Stimulated activated naive CD8-positive, alpha-beta T cell treated with anti-CD3 and anti-CD28 coated beads, Interleukin-15, Interleukin-2, amounts not matched to agents 100 ng/mL and 50 ng/mL, for 24 hours (primary cell): ENCODE measurements around the gene ABR.
"Not testable (repeated sequence)": the region's sequence is repeated elsewhere in the genome, so short reads cannot be mapped to it uniquely, and the experiment has no call there.

Experiments
- H3K27ac Mint-ChIP-seq: one replicate; pipeline ENCODE4 v1.8.0; 2021; ENCODE audit warnings: mild to moderate bottlenecking, mixed read lengths
- H3K27me3 Mint-ChIP-seq: one replicate; pipeline ENCODE4 v1.8.0; 2021; ENCODE audit warnings: mixed read lengths
- H3K36me3 Mint-ChIP-seq: one replicate; pipeline ENCODE4 v1.8.0; 2021; ENCODE audit warnings: low read depth, mixed read lengths
- H3K4me1 Mint-ChIP-seq: one replicate; pipeline ENCODE4 v1.8.0; 2021; ENCODE audit warnings: low read depth, mixed read lengths
- H3K4me3 Mint-ChIP-seq: one replicate; pipeline ENCODE4 v1.8.0; 2021; ENCODE audit warnings: mild to moderate bottlenecking, mixed read lengths
- H3K9me3 Mint-ChIP-seq: one replicate; pipeline ENCODE4 v1.8.0; 2021; ENCODE audit warnings: mixed read lengths

ABR gene

GRCh38 chr17:980406-981291, 199.1 kb downstream of the ABR start:
- H3K4me3 Mint-ChIP-seq = peak overlapping the region; percentile 70
- H3K4me1 Mint-ChIP-seq = peaks cover 17% of the 10 kb centered on the region
- peaks cover 27% of the 10 kb centered on the region for H3K27me3 Mint-ChIP-seq
- no peaks in the 10 kb centered on the region for H3K36me3 Mint-ChIP-seq
- peak overlapping the region; percentile 52 for H3K27ac Mint-ChIP-seq
- no peaks in the 10 kb centered on the region for H3K9me3 Mint-ChIP-seq

- no peaks in the 10 kb centered on the region for H3K9me3 Mint-ChIP-seq
- no peaks in the 10 kb centered on the region for H3K36me3 Mint-ChIP-seq
- H3K27ac Mint-ChIP-seq = peak within 1 kb of the TSS; percentile 52
- H3K4me1 Mint-ChIP-seq = peaks cover 17% of the 10 kb centered on the region
- peak within 1 kb of the TSS; percentile 70 for H3K4me3 Mint-ChIP-seq
- peaks cover 34% of the 10 kb centered on the region for H3K27me3 Mint-ChIP-seq
These were observed 200.0 kb downstream of the ABR start, which contains the start of gene NXN for GRCh38 chr17:979539-980405. Gene NXN (minus strand): TSS chr17:979776.

- peaks cover 17% of the 10 kb centered on the region for H3K4me1 Mint-ChIP-seq
- no peak overlapping the region for H3K4me3 Mint-ChIP-seq
- peaks cover 37% of the 10 kb centered on the region for H3K27me3 Mint-ChIP-seq
- no peak overlapping the region for H3K27ac Mint-ChIP-seq
- H3K36me3 Mint-ChIP-seq = no peaks in the 10 kb centered on the region
- no peaks in the 10 kb centered on the region for H3K9me3 Mint-ChIP-seq
These were observed 200.6 kb downstream of the ABR start for GRCh38 chr17:979212-979538.

DNA sequence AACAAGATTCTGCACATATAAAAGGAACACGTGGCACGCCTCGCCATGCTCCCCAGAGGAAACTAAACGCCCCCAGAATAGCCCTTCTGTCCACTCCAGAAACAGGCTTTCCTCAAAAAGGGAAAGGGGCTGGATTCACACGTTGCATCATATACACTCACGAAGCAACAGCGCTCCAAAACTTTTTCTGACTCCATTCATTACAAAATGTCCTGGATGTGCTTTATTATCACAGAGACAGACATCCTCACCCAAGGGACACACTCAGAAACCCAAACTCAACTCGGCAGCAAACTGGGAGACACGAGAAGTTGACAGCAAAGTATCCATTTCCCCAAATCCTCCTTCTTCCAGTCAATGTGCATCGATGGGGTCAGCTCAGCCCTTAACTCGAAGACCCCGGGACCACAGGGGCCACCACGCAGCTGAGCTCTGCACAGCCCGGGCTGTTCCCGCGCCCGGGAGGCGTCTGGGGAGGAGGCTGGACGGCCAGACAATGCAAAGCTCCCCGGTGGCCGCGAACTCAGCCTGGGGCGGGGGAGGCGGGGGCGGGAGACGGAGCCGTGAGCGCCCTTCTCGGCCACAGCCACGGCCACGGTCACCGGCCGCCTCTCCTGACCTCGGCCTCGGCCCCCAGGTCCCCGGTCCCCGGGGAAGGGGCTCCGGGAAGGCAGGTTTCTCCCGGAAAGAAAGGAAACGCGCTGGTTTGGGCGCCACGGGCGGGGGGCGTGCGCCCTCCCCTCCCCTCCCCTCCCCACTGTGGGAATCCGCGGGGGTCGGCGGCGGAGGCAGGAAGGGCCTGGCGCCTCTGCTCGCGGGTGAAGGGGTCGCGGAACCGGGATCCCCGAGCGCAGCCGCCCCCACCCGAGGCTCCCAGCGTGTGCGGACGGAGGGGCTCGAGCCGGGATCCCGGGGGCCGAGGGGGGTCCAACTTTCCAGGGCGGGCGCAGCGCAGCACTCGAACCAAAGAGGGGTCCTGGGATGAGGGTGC, 201.4 kb downstream of the ABR start:
- no peak overlapping the region for H3K27ac Mint-ChIP-seq
- no peaks in the 10 kb centered on the region for H3K9me3 Mint-ChIP-seq
- H3K36me3 Mint-ChIP-seq = no peaks in the 10 kb centered on the region
- H3K27me3 Mint-ChIP-seq = peaks cover 40% of the 10 kb centered on the region
- peak overlapping the region; percentile 61 for H3K4me3 Mint-ChIP-seq
- peaks cover 17% of the 10 kb centered on the region for H3K4me1 Mint-ChIP-seq

DNA sequence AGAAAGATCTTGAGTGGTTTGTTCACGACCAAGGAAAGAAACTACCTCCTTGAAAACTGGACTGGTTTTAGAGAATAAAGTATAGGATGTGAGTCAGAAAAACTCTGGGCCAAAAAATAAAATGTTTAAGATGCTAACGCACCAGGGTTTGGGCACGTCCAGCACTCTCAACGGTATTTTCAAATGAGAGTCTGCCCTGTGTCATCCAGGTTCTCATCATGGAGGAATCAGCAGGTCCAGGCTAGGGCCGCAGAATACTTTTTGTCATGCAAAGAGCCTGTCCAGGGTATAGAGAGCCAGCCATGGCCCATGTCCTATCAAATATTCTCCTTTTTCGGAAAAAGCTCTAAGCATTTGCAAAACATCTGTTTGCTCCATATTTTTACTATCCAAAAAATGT, 202.6 kb downstream of the ABR start:
- peaks cover 17% of the 10 kb centered on the region for H3K4me1 Mint-ChIP-seq
- peaks cover 44% of the 10 kb centered on the region for H3K27me3 Mint-ChIP-seq
- no peak overlapping the region for H3K4me3 Mint-ChIP-seq
- H3K27ac Mint-ChIP-seq = no peak overlapping the region
- no peaks in the 10 kb centered on the region for H3K36me3 Mint-ChIP-seq
- no peaks in the 10 kb centered on the region for H3K9me3 Mint-ChIP-seq

GRCh38 chr17:976312-976711, 203.5 kb downstream of the ABR start:
- Mint-ChIP-seq H3K4me3 (no peak overlapping the region), H3K27ac (no peak overlapping the region), H3K4me1 (peaks cover 17% of the 10 kb centered on the region), H3K9me3 (no peaks in the 10 kb centered on the region), H3K27me3 (peaks cover 44% of the 10 kb centered on the region), H3K36me3 (no peaks in the 10 kb centered on the region)

- H3K4me1 Mint-ChIP-seq = peaks cover 11% of the 10 kb centered on the region
- H3K36me3 Mint-ChIP-seq = no peaks in the 10 kb centered on the region
- no peak overlapping the region for H3K4me3 Mint-ChIP-seq
- H3K27ac Mint-ChIP-seq = no peak overlapping the region
- peaks cover 48% of the 10 kb centered on the region for H3K27me3 Mint-ChIP-seq
- no peaks in the 10 kb centered on the region for H3K9me3 Mint-ChIP-seq
These were observed 204.3 kb downstream of the ABR start for GRCh38 chr17:975371-975915.

- H3K4me3 Mint-ChIP-seq, H3K9me3 Mint-ChIP-seq, H3K27ac Mint-ChIP-seq, H3K36me3 Mint-ChIP-seq: not testable (repeated sequence)
- Mint-ChIP-seq H3K27me3 (peaks cover 54% of the 10 kb centered on the region), H3K4me1 (peaks cover 11% of the 10 kb centered on the region)
These were observed 205.0 kb downstream of the ABR start for GRCh38 chr17:974778-975177.

DNA sequence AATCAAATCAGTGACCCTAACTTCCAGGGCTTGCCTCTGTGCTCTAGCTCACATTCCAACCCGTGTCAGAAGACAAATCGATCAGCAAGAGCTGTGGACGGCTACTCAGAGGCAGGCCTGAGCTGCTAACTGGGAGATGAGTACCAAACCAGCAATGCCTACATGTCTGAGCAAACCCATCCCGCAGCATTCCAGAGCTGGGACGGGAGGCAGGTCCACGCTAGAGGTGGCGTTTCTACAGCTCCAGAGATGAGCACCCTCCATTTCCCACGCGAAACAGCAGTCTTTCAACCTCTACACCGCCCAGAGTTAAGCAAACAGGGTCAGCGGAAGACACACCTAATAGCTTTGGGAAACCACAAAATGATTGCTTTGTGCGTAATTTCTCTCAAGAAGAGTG, 206.7 kb downstream of the ABR start:
- Mint-ChIP-seq H3K4me1 (peaks cover 16% of the 10 kb centered on the region), H3K27ac (no peak overlapping the region), H3K36me3 (no peaks in the 10 kb centered on the region), H3K9me3 (no peaks in the 10 kb centered on the region), H3K27me3 (peaks cover 65% of the 10 kb centered on the region), H3K4me3 (no peak overlapping the region)

- Mint-ChIP-seq H3K27me3 (peaks cover 61% of the 10 kb centered on the region), H3K4me1 (peaks cover 12% of the 10 kb centered on the region)
- H3K9me3 Mint-ChIP-seq, H3K36me3 Mint-ChIP-seq, H3K4me3 Mint-ChIP-seq, H3K27ac Mint-ChIP-seq: not testable (repeated sequence)
These were observed 207.9 kb downstream of the ABR start for GRCh38 chr17:971861-972260.

DNA sequence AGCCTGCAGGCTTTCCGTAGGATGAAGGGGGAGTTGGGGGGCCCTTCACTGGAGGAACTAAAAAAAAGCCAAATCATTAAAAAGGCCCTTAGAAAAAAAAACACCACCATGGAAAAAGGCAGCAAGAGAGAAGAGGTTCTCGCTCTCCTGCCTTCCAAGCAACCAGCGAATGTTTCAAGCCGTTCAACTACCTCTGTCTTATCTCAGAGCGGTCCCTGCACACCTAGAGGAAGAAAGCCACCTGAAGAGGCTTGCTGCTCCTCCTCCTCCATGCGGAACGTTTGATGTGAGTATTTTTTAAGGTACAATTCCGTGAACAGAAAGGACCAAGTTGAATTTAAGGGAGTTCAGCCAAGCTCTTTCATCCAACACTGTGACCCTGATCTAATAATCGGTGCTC, 209.4 kb downstream of the ABR start:
- Mint-ChIP-seq H3K4me1 (peaks cover 12% of the 10 kb centered on the region), H3K27ac (no peak overlapping the region), H3K4me3 (no peak overlapping the region), H3K9me3 (no peaks in the 10 kb centered on the region), H3K27me3 (peaks cover 47% of the 10 kb centered on the region), H3K36me3 (no peaks in the 10 kb centered on the region)

GRCh38 chr17:969811-970355, 209.9 kb downstream of the ABR start:
- Mint-ChIP-seq H3K9me3 (no peaks in the 10 kb centered on the region), H3K27me3 (peaks cover 48% of the 10 kb centered on the region), H3K27ac (no peak overlapping the region), H3K4me1 (peaks cover 12% of the 10 kb centered on the region), H3K36me3 (no peaks in the 10 kb centered on the region), H3K4me3 (peak overlapping the region; percentile 12)

DNA sequence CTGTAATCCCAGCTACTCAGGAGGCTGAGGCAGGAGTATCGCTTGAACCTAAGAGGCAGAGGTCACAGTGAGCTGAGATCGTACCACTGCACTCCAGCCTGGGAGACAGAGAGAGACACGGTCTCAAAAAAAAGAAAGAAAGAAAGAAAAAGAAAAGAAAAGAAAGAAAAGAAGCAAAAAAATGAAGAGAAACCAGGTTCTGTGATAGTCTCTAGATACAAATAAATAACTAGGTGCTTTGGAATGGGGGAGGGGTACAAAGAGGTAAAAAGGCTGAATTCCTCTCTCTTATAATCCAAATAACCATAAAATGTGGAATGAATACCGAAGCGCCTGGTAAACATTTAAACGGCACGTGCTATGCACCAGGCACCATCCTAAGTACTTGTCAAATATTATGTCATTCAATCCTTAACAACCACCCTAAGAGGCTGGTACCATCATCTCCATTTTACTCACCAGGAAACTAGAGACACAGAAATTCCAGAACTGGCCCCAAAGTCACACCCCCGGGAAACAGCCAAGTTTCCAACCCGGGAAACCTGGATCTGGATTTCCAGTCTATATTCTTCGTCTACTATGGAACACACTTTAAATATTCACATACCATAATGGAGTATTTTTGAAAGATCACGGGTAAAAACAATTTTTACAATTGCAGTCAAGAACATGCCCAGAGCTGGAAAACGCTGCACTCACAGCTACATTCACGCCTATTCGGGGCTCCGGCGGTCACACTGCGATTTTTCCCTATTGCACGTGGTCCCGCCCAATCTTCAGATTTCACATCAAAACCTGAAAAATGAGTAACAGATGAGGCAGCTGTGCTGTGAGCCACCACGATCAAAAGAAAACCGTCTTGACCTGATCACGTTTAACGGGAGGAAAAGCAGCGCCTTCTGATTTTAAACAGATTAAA, 210.7 kb downstream of the ABR start:
- H3K4me1 Mint-ChIP-seq = peaks cover 12% of the 10 kb centered on the region
- peaks cover 52% of the 10 kb centered on the region for H3K27me3 Mint-ChIP-seq
- no peak overlapping the region for H3K4me3 Mint-ChIP-seq
- no peaks in the 10 kb centered on the region for H3K9me3 Mint-ChIP-seq
- H3K27ac Mint-ChIP-seq = no peak overlapping the region
- H3K36me3 Mint-ChIP-seq = no peaks in the 10 kb centered on the region
